M059J (cell line): ENCODE results near the gene AMH. TPM values are rescaled to one million over a fixed set of nuclear protein-coding genes. Genes with fewer than 3 reads are reported as not detected.

ENCODE experiments used
- DNase-seq: peaks from one replicate; pipeline ENCODE4 v3.0.0-alpha.2; 2012; ENCODE audit warnings: low read depth
- total RNA-seq: library from RNA; depleted of rRNA; stranded (reverse); fragments of >200 nt; shearing (Covaris generic); gene quantifications from 2 replicates; pipeline ENCODE4 v1.2.3, GENCODE V29; 2014

AMH gene
- total RNA-seq, 1 experiment from 2014 or later, result 2.9 TPM

GRCh38 chr19:2249880-2250765, 1.0 kb downstream of the AMH start:
- no peak for DNase-seq

GRCh38 chr19:2250766-2251105, 1.6 kb downstream of the AMH start:
- no peak for DNase-seq

GRCh38 chr19:2251106-2252054, 2.3 kb downstream of the AMH start:
- DNase-seq, result no peak

- no peak for DNase-seq
Measured at GRCh38 chr19:2252055-2252796, 3.1 kb downstream of the AMH start.

- DNase-seq, result no peak
Measured at GRCh38 chr19:2252797-2253105, 3.6 kb downstream of the AMH start.

GRCh38 chr19:2253106-2254063, 4.3 kb downstream of the AMH start:
- no peak for DNase-seq

- DNase-seq, result no peak
Measured at GRCh38 chr19:2254064-2254872, 5.1 kb downstream of the AMH start.

- DNase-seq, result no peak
Measured at GRCh38 chr19:2255112-2255845, 6.2 kb downstream of the AMH start.

GRCh38 chr19:2255982-2256685, 7.0 kb downstream of the AMH start, which contains the start of gene JSRP1:
JSRP1 (minus strand) TSS chr19:2256417; CDS start chr19:2255314, 1,103 bp downstream.
- no peak for DNase-seq

GRCh38 chr19:2259336-2259735, 10.2 kb downstream of the AMH start:
- DNase-seq, result peak; percentile 31

- DNase-seq, result peak; percentile 72
Measured at GRCh38 chr19:2260341-2260805, 11.2 kb downstream of the AMH start.

- peak; percentile 44 for DNase-seq
Measured at GRCh38 chr19:2261438-2262172, 12.5 kb downstream of the AMH start.

GRCh38 chr19:2266183-2266993, 17.3 kb downstream of the AMH start:
- DNase-seq, result peak; percentile 68

- no peak for DNase-seq
Measured at GRCh38 chr19:2268480-2268830, 19.3 kb downstream of the AMH start.

- no peak for DNase-seq
Measured at GRCh38 chr19:2268861-2269243, 19.7 kb downstream of the AMH start.

- DNase-seq, result peak; percentile 94
Measured at GRCh38 chr19:2269244-2270156, 20.4 kb downstream of the AMH start.
